HG03135 (cell line): ENCODE results near the gene KCNK4.

Experiments
- ATAC-seq: cut with Tn5 transposase; IDR thresholded peaks from one replicate; pipeline ENCODE4 v1.9.1; 2021; ENCODE audit warnings: mild to moderate bottlenecking, moderate library complexity; ENCODE audit not compliant: unreplicated experiment

KCNK4 gene

GRCh38 chr11:64268025-64268892 lies 22.8 kb upstream of the KCNK4 start:
- no peak for ATAC-seq

GRCh38 chr11:64268893-64269539 lies 22.1 kb upstream of the KCNK4 start:
- ATAC-seq, result peak; percentile 14

GRCh38 chr11:64269540-64270220 lies 21.4 kb upstream of the KCNK4 start:
- peak; percentile 65 for ATAC-seq

- no peak for ATAC-seq
Measured at GRCh38 chr11:64275031-64275800, 15.9 kb upstream of the KCNK4 start.

GRCh38 chr11:64275841-64276240 lies 15.3 kb upstream of the KCNK4 start:
- no peak for ATAC-seq

- no peak for ATAC-seq
Measured at GRCh38 chr11:64276653-64277431, 14.3 kb upstream of the KCNK4 start.

- ATAC-seq, result no peak
Measured at GRCh38 chr11:64278576-64279190, 12.4 kb upstream of the KCNK4 start.

GRCh38 chr11:64281957-64282770 lies 8.9 kb upstream of the KCNK4 start:
- ATAC-seq, result no peak

GRCh38 chr11:64283092-64283491 lies 8.0 kb upstream of the KCNK4 start:
- ATAC-seq, result no peak

GRCh38 chr11:64284048-64284961 lies 6.8 kb upstream of the KCNK4 start, which contains the start of gene BAD:
BAD (minus strand) TSS chr11:64284665; CDS start chr11:64284368, 297 bp downstream.
- ATAC-seq, result peak; percentile 62

GRCh38 chr11:64284962-64285884 lies 5.9 kb upstream of the KCNK4 start, which contains the start of gene GPR137:
GPR137 (plus strand) TSS chr11:64285848; CDS start chr11:64286525, 677 bp downstream.
- ATAC-seq, result peak; percentile 58

GRCh38 chr11:64285885-64286800 lies 5.0 kb upstream of the KCNK4 start:
- ATAC-seq, result no peak

GRCh38 chr11:64286801-64287159 lies 4.3 kb upstream of the KCNK4 start:
- ATAC-seq, result no peak

GRCh38 chr11:64287676-64288352 lies 3.3 kb upstream of the KCNK4 start:
- no peak for ATAC-seq

GRCh38 chr11:64288353-64288750 lies 2.8 kb upstream of the KCNK4 start:
- ATAC-seq, result no peak
